Keratinocyte (primary cell): ENCODE results near the gene AKT1. TPM values are rescaled to one million over a fixed set of nuclear protein-coding genes. Genes with fewer than 3 reads are reported as not detected.

Experiments used
- DNase-seq: peaks from one replicate; pipeline ENCODE4 v3.0.0-alpha.2; 2011; ENCODE audit warnings: low read depth, missing footprints, low spot score
- FAIRE-seq: peaks from 2 replicates; lab custom pipeline; 2011; peaks lifted over from hg19 to GRCh38; lab: Jason Lieb, UNC
- H2AFZ ChIP-seq: 2 replicates; pipeline ENCODE4 v1.6.0; 2012; ENCODE audit warnings: low read length, control low read depth, inconsistent platforms; ENCODE audit not compliant: control insufficient read depth
- H3K27ac ChIP-seq: 2 replicates; pipeline ENCODE4 v1.5.1; 2011; ENCODE audit warnings: low read length; ENCODE audit not compliant: control insufficient read depth, insufficient read depth
- H3K27me3 ChIP-seq: 3 replicates; pipeline ENCODE4 v1.6.0; 2011; ENCODE audit warnings: low read length; ENCODE audit not compliant: control insufficient read depth, insufficient read depth; ENCODE audit errors: extremely low read depth
- H3K36me3 ChIP-seq, 2 experiments: 2 replicates in 1 of 2; 3 replicates in 1 of 2; pipeline ENCODE4 v1.5.1; 2011; ENCODE audit warnings: low read length in 2 of 2, mild to moderate bottlenecking in 1 of 2; ENCODE audit not compliant: control insufficient read depth in 2 of 2, insufficient read depth in 2 of 2; ENCODE audit errors: extremely low read depth in 1 of 2
- H3K4me1 ChIP-seq: 3 replicates; pipeline ENCODE4 v1.5.1; 2011; ENCODE audit warnings: low read length; ENCODE audit not compliant: control insufficient read depth, insufficient read depth; ENCODE audit errors: extremely low read depth
- H3K4me2 ChIP-seq: 3 replicates; pipeline ENCODE4 v1.6.0; 2011; ENCODE audit warnings: low read depth, low read length; ENCODE audit not compliant: control insufficient read depth, insufficient read depth; ENCODE audit errors: extremely low read depth
- H3K4me3 ChIP-seq, 3 experiments: fragments of 200-600 bp in 1 of 3; sonication (generic) in 1 of 3; 2 replicates in 2 of 3; 3 replicates in 1 of 3; pipeline ENCODE4 v1.5.1; 2011 to 2016; ENCODE audit warnings: low read length in 3 of 3, mild to moderate bottlenecking in 3 of 3, control low read depth in 2 of 3, inconsistent platforms in 1 of 3, low read depth in 1 of 3, mixed read lengths in 1 of 3, mixed run types in 1 of 3, moderate library complexity in 1 of 3; ENCODE audit not compliant: control insufficient read depth in 2 of 3, insufficient read depth in 2 of 3; ENCODE audit errors: extremely low read depth in 1 of 3
- H3K79me2 ChIP-seq: 2 replicates; pipeline ENCODE4 v1.6.0; 2012; ENCODE audit warnings: low read length; ENCODE audit not compliant: control insufficient read depth, insufficient read depth
- H3K9ac ChIP-seq: 3 replicates; pipeline ENCODE4 v1.6.0; 2011; ENCODE audit warnings: low read length; ENCODE audit not compliant: control insufficient read depth, insufficient read depth; ENCODE audit errors: extremely low read depth
- H3K9me1 ChIP-seq: 3 replicates; pipeline ENCODE4 v1.6.0; 2011; ENCODE audit warnings: low read length; ENCODE audit not compliant: control insufficient read depth, insufficient read depth; ENCODE audit errors: extremely low read depth
- H3K9me3 ChIP-seq: 2 replicates; pipeline ENCODE4 v1.5.1; 2012; ENCODE audit warnings: low read depth, low read length; ENCODE audit not compliant: control insufficient read depth
- H4K20me1 ChIP-seq: 3 replicates; pipeline ENCODE4 v1.6.0; 2011; ENCODE audit warnings: low read length; ENCODE audit not compliant: control insufficient read depth, insufficient read depth; ENCODE audit errors: extremely low read depth
- CTCF ChIP-seq, 3 experiments: IDR thresholded peaks in 1 of 3; conservative IDR thresholded peaks in 1 of 3; optimal IDR thresholded peaks in 1 of 3; 2 replicates in 2 of 3; 3 replicates in 1 of 3; pipeline versions ENCODE3 to v1.5.1; 2011; ENCODE audit warnings: low read length in 3 of 3, mild to moderate bottlenecking in 3 of 3, moderate library complexity in 2 of 3, control low read depth in 1 of 3, inconsistent platforms in 1 of 3; ENCODE audit not compliant: insufficient read depth in 2 of 3; ENCODE audit errors: extremely low read depth in 1 of 3
- EZH2 ChIP-seq: IDR thresholded peaks from one replicate; pipeline ENCODE4 v1.6.1; 2012; ENCODE audit warnings: inconsistent platforms, mild to moderate bottlenecking, low read length, moderate library complexity
- dilution Hi-C: fragments of 300-500 bp; cut with MboI; formaldehyde crosslinking; loops from one replicate; pipeline ENCODE4 v1.7.0; 2020; ENCODE audit warnings: low sequenced_read_pairs; ENCODE audit not compliant: extremely low pct_ligation_motif_present
- polyA plus RNA-seq, 5 experiments: library from polyadenylated mRNA; depleted of rRNA in 3 of 5; stranded (reverse) in 3 of 5; stranded (forward) in 1 of 5; unstranded in 1 of 5; fragments of >200 nt; gene quantifications; 1 replicate in 1 of 5; 2 replicates in 3 of 5; 3 replicates in 1 of 5; pipeline versions ENCODE4 v1.2.1 to v1.2.3, GENCODE V29; 2011 to 2012; ENCODE audit warnings: missing spikeins in 2 of 5, low read depth in 1 of 5, low replicate concordance in 1 of 5

The AKT1 gene
- polyA plus RNA-seq, 1 donor (not counting 4 experiments of a cell fraction or from before 2014, with no cell fraction given): 82.3 TPM

DNA sequence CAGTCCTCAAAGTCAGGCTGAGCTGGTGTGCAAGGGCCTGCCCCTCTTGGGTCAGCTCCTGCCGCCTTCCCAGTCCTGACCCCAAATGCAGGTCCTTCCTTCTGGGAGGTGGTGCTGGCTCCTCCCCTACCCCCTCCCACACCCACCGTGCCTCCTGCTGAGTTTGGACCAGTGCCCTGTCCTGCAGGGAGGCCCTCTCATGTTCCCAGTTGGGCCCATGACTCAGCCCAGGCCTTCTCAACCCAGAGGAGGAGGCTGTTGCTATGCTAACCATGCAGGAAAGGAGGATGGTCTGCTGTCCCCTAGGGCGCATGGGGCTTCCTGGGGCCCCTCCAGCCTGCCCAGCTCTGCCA lies 9.8 kb upstream of the AKT1 start:
- H3K79me2 ChIP-seq: no peaks in the 10 kb centered on the region
- H3K4me1 ChIP-seq: peaks cover 7% of the 10 kb centered on the region
- TF ChIP-seq EZH2 (no peak), CTCF (optimal IDR thresholded peaks at IDR 0.05 in 1 of 3, IDR thresholded peaks at IDR 0.05 in 1 of 3, conservative IDR thresholded peaks at IDR 0.05 in 1 of 3; ENCODE audit: extremely low read depth in 1 of 3, insufficient read depth in 2 of 3, low read length in 3 of 3) (no peak)
- H2AFZ ChIP-seq: no peak overlapping the region
- no peak for FAIRE-seq
- H3K9me3 ChIP-seq: no peaks in the 10 kb centered on the region
- no peak for DNase-seq
- peaks cover 3% of the 10 kb centered on the region for H3K27me3 ChIP-seq
- no peaks in the 10 kb centered on the region for H3K36me3 ChIP-seq
- no peaks in the 10 kb centered on the region for H4K20me1 ChIP-seq
- dilution Hi-C loops: no loop called here
- H3K9ac ChIP-seq: no peak overlapping the region
- H3K4me3 ChIP-seq: no peak overlapping the region
- no peak overlapping the region for H3K4me2 ChIP-seq
- no peak overlapping the region for H3K27ac ChIP-seq
- no peaks in the 10 kb centered on the region for H3K9me1 ChIP-seq

DNA sequence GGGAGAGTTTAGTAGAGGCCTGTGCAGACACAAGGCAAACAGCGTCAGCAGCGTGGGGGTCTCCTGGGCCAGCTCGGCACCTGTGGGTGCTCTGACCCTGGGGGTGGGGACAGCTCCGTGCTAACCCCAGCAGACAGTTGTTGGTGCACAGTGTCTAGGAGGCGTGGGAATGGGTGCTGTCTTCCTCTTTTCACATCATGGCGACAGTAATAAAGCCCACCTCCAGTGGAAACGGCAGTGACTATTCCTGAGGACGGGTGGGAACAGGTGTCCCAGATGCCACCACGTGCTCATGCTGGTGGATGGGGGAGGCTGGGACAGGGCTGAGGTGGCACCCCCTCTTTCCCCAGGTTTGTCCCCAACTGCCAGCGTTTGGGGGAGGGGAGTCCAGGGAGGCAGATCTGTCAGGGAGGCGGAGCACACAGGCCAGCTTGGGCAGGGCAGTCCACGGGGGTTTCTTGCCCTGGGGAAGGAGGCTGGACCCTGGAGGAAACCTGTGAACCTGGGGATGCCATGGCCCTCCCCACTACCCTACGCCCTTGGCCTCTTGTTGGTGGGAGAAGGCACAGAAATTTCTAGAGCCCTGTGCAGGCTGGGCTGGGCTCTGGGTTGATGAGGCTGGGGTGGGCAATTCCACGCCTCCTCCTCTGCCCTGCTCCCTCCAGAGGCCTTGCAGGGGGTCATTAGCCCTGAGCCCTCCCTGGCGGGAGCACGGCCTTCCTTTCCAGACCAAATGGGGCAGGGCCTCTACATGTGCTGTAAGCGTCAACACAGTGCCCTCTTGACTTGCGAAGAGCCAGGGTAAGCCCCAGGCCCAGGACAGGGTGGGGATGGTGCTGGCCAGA lies 9.2 kb upstream of the AKT1 start:
- dilution Hi-C loops: no loop called here
- H3K9ac ChIP-seq: no peak overlapping the region
- peaks cover 3% of the 10 kb centered on the region for H3K27me3 ChIP-seq
- H3K27ac ChIP-seq: no peak overlapping the region
- no peak for FAIRE-seq
- TF ChIP-seq CTCF (optimal IDR thresholded peaks at IDR 0.05 in 1 of 3, IDR thresholded peaks at IDR 0.05 in 1 of 3, conservative IDR thresholded peaks at IDR 0.05 in 1 of 3; ENCODE audit: extremely low read depth in 1 of 3, insufficient read depth in 2 of 3, low read length in 3 of 3) (no peak), EZH2 (no peak)
- no peaks in the 10 kb centered on the region for H3K79me2 ChIP-seq
- no peak overlapping the region for H3K4me3 ChIP-seq
- H3K4me2 ChIP-seq: no peak overlapping the region
- no peak for DNase-seq
- no peaks in the 10 kb centered on the region for H3K9me1 ChIP-seq
- H3K9me3 ChIP-seq: no peaks in the 10 kb centered on the region
- H3K36me3 ChIP-seq: no peaks in the 10 kb centered on the region
- H3K4me1 ChIP-seq: peaks cover 7% of the 10 kb centered on the region
- no peaks in the 10 kb centered on the region for H4K20me1 ChIP-seq
- H2AFZ ChIP-seq: no peak overlapping the region
